Measurements from ENCODE around the gene TSHZ2.

TSHZ2 gene

DNA sequence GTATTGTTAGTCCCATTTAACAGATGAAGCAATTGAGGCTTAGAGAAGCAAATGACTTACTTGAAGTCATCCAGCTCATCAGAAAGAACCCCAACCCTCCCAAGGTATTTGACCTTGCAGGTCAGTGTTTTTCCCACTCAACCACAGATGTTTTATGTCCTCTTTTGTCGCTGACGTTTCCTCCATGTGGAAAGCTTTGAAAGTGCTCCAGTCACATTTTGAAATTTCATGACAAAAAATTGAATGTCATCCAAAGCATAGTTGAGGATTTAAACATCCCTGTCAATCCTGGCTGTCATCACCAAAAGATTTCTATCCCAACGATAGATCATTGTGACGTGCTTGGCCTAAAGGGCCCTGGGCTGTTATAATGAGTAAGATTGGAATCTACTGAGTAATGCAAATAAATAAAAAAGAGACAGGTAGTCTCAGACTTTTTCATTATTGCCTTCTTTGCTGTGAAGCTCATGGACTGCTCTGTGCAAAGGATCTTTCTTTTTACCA is 102.7 kb downstream of the TSHZ2 start:
- DNase-seq (ENCODE audit: low read depth), result no peak
- H3K4me3 ChIP-seq (ENCODE audit: low read depth, low read length), result no peak overlapping the region
- TF ChIP-seq CTCF (IDR thresholded peaks at IDR 0.05; ENCODE audit: low read depth, low read length, missing control alignments), result no peak

- H3K4me3 ChIP-seq (ENCODE audit: low read depth, low read length), result no peak overlapping the region
- TF ChIP-seq CTCF (IDR thresholded peaks at IDR 0.05; ENCODE audit: low read depth, low read length, missing control alignments), result no peak
- no peak for DNase-seq (ENCODE audit: low read depth)
These were observed 104.5 kb downstream of the TSHZ2 start for GRCh38 chr20:53076668-53077067.

DNA sequence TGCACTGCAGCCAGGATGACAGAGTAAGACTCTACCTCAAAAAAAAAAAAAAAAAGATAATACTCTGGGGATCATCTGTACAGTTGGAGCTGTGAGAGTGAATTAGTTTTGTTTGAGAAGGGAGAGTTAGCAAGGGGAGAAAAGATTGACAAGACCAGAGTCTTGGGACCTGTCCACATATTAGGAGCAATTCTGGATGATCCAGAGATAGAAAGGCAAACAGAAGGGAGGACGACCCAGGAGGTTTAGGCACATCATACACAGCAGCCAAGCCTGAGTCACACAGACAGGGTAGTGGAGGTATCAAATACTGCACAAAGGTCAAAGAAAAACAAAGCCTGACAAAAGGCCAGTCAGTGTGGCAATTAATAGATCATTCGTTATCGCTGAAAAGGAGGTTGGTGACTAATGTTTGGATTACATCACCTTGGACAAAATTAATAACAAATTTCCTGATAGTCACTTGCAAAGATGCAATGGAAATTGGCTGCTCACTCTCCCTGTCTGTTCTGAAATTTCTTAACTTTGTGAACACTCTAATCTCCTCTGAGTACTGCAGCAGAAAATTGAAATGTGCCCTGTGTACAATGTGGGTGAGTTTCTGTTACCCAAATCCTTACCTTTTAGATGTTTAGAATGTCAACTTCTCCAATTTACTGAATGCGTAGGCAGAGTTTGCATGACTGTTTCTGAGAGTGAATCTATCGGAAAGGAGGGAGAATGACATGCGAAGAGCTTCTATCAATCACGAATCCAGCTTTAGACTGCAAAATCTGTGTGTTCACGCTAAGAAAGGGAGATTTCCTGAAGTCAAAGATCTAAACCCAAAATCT is 105.4 kb downstream of the TSHZ2 start:
- no peak for TF ChIP-seq CTCF (IDR thresholded peaks at IDR 0.05; ENCODE audit: low read depth, low read length, missing control alignments)
- H3K4me3 ChIP-seq (ENCODE audit: low read depth, low read length), result no peak overlapping the region
- DNase-seq (ENCODE audit: low read depth), result peak; percentile 7

DNA sequence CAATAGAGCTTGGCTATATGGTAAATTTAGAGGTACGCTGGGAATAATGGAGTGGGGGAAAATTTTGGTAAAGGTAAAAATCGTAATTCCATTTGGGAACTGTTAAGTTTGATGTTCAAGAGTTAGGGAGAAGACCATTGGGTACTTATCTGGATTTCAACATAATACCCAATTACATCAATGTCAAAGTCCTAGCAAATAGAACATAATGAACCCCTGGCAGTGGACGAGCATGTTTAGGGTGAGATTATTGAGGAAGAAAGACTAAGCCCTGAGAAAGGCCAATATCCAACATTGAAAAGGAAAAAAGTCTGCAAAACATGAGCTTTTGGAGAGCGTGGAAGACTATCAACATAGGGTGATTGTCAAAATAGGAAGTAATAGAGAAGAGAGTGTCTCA is 106.6 kb downstream of the TSHZ2 start:
- DNase-seq (ENCODE audit: low read depth), result no peak
- no peak overlapping the region for H3K4me3 ChIP-seq (ENCODE audit: low read depth, low read length)
- TF ChIP-seq CTCF (IDR thresholded peaks at IDR 0.05; ENCODE audit: low read depth, low read length, missing control alignments), result no peak

DNA sequence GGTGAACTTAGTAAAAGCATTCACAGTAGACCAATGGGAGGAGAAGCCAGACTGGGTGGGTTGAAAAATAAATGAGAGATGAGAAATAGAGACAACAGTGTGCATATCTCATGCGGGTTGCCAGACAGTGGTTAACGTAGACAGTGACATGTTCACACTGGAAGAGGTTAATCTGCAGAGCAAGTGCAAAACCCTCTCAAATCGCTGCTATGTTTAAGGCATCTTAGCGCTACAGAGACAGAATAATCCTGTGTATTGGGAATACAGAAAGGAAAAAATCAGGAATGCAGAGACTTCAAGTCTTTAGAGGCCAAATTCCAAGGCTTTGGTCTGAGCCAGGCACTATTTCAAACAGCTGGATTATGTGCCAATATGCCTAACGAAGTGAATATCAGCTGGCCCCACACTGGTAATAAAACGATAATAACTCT is 107.1 kb downstream of the TSHZ2 start:
- DNase-seq (ENCODE audit: low read depth), result no peak
- TF ChIP-seq CTCF (IDR thresholded peaks at IDR 0.05; ENCODE audit: low read depth, low read length, missing control alignments), result no peak
- H3K4me3 ChIP-seq (ENCODE audit: low read depth, low read length), result no peak overlapping the region

DNA sequence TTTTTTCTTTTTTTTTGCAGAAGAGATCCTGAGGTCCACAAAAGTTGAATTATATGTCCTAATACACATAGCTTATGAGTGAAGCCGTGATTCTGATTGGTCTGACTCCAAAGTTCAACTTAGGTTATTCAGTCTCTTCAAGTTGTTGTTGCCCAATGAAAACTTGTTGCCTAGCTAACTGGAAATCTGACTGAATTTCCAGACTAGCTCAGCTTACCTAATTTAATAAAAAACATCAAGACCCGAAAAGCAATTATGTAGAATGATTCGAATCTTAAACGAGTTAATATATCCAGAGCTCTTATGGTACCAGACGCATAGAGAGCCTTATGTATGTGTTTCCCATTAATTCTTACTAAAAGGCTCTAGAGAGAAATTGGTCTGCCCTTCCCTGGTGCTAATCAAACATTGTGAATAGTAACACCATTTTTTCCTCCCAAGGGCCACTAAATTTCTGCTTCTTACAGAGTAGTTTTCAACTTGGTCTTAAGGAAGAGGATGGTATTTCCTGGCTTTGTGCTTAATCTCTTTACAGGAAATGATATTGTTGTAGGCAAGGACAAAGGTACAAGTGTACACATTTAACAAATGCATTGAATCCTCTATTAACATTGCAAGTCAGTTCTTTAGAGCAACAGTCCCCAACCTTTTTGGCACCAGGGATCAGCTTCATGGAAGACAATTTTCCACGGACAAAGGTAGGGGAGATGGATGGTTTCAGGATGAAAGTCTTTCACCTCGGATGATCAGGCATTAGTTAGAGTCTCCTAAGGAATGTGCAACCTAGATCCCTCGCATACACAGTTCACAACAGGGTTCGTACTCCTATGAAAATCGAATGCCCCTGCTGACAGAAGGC is 107.9 kb downstream of the TSHZ2 start:
- H3K4me3 ChIP-seq (ENCODE audit: low read depth, low read length), result no peak overlapping the region
- DNase-seq (ENCODE audit: low read depth), result no peak
- TF ChIP-seq CTCF (IDR thresholded peaks at IDR 0.05; ENCODE audit: low read depth, low read length, missing control alignments), result no peak

Measured in GM12864 (cell line).